Measurements from ENCODE around the gene CNTFR. TPM values are rescaled to one million over a fixed set of nuclear protein-coding genes. Genes with fewer than 3 reads are reported as not detected.

The CNTFR gene
- total and polyA plus RNA-seq, 10 donors, result 2.8 to 46.8 (median 15.9) TPM

DNA sequence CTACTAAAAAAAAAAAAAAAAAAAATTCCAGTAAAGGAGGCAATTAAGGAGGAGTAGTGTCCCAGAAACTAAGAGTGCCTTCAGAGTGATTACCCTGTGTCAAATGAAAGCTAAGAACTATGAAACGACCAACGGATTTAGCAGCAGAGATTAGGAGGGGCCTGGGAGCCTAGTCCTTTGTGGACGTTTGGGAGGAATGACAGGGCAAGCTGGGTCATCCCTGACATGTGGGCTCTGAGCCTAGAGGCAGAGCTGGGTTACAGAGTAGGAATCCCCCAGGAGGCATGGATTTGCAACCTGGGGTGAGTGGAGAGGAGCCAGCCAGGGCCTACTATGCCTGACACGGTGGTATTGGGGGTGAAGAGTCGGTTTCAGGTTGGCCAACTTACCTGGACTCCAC, 43.6 kb upstream of the CNTFR start:
- 66 to 81% (median 71%) methylated on average over 5 of the region's 5 CpGs for WGBS, 5 donors
- Histone ChIP-seq H3K36me3 (peaks cover 0 to 13% (median 3%) of the 10 kb centered on the region in 6 donors), H3K4me1 (peaks cover 0 to 58% (median 43%) of the 10 kb centered on the region in 6 donors), H3K27me3 (replicated peaks in 1 of 7) (peaks cover 2 to 29% (median 21%) of the 10 kb centered on the region in 7 donors), H3K9me3 (no peaks in the 10 kb centered on the region), H3K27ac (no peak overlapping the region), H3K4me3 (no peak overlapping the region)
- no peak for DNase-seq
- intact Hi-C loops (cut with DNase I; ENCODE audit: low total_unique reads), result no loop called here
- TF ChIP-seq POLR2AphosphoS5 (IDR thresholded peaks at IDR 0.05), result no peak
- TF ChIP-seq, protein P1, sequence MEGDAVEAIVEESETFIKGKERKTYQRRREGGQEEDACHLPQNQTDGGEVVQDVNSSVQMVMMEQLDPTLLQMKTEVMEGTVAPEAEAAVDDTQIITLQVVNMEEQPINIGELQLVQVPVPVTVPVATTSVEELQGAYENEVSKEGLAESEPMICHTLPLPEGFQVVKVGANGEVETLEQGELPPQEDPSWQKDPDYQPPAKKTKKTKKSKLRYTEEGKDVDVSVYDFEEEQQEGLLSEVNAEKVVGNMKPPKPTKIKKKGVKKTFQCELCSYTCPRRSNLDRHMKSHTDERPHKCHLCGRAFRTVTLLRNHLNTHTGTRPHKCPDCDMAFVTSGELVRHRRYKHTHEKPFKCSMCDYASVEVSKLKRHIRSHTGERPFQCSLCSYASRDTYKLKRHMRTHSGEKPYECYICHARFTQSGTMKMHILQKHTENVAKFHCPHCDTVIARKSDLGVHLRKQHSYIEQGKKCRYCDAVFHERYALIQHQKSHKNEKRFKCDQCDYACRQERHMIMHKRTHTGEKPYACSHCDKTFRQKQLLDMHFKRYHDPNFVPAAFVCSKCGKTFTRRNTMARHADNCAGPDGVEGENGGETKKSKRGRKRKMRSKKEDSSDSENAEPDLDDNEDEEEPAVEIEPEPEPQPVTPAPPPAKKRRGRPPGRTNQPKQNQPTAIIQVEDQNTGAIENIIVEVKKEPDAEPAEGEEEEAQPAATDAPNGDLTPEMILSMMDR (IDR thresholded peaks at IDR 0.05 in 8 of 11, conservative IDR thresholded peaks at IDR 0.05 in 3 of 11), result no peak
- no peak for TF ChIP-seq POLR2A (IDR thresholded peaks at IDR 0.05)

DNA sequence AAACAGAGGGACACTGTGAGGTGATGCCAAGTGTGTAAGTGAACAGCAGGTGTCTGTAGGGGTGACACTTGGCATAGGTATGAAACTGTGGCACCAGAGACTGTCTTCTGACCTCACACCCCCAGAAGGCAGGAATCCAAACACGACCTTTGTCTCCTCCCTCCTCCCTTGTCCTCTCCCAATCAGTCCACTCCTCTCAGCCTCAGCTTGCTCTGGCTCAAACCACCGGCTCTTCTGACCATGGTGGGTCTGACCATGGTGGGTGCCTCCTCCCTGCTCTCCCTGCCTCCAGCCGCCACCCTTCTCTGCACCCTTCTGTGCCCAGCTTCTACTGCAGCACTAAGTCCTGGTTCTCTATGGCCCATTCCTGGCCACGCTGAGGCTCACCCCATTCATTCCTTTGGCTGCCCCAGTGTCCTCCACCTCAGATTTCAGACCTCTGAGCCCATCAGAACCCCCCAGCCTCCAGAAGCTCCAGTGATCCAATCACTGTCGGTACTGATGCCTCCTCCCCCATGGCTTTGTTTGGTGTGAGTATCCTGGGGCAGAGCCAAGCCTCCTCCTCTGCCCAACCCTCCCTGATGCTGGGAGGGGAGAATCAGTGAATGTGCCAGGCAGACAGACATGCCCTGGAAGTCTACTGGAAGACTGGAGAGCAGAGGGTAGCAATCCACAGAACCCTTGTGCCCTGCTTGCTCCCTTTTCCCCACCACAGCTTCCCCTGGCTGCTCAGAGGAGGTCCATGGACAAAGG, 41.1 kb upstream of the CNTFR start:
- 35 to 58% (median 53%) methylated on average over 5 of the region's 5 CpGs for WGBS, 5 donors
- intact Hi-C loops (cut with DNase I; ENCODE audit: low total_unique reads), result no loop called here
- Histone ChIP-seq H3K27ac (no peak overlapping the region), H3K27me3 (replicated peaks in 1 of 7) (peaks cover 7 to 55% (median 47%) of the 10 kb centered on the region in 7 donors), H3K36me3 (peaks cover 0 to 10% (median 3%) of the 10 kb centered on the region in 6 donors), H3K4me1 (peaks cover 0 to 38% (median 23%) of the 10 kb centered on the region in 6 donors), H3K4me3 (no peak overlapping the region), H3K9me3 (no peaks in the 10 kb centered on the region)
- TF ChIP-seq POLR2AphosphoS5 (IDR thresholded peaks at IDR 0.05), result no peak
- TF ChIP-seq POLR2A (IDR thresholded peaks at IDR 0.05), result no peak
- TF ChIP-seq, protein P1 (IDR thresholded peaks at IDR 0.05 in 8 of 11, conservative IDR thresholded peaks at IDR 0.05 in 3 of 11), result no peak
- no peak for DNase-seq

DNA sequence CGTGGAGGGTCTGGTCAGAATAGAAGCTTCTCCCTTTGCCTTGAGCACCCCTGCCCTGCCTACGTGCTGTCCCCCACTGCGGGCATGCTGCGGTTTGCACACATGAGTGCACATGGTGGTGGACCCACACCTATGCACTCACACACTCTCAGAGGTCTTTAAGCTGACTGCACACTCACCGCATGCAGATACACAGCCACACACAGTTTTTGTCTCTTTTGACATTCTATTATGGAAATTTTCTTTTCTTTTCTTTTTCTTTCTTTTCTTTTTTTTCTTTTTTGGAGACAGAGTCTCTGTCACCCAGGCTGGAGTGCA, 39.9 kb upstream of the CNTFR start:
- no peak for DNase-seq
- Histone ChIP-seq H3K27me3 (replicated peaks in 1 of 7) (peaks cover 10 to 66% (median 58%) of the 10 kb centered on the region in 7 donors), H3K4me1 (peaks cover 0 to 37% (median 22%) of the 10 kb centered on the region in 6 donors), H3K4me3 (peak overlapping the region in 5 of 8 donors; percentile 26 to 64 (median 44)), H3K36me3 (no peaks in the 10 kb centered on the region), H3K27ac (no peak overlapping the region), H3K9me3 (no peaks in the 10 kb centered on the region)
- intact Hi-C loops (cut with DNase I; ENCODE audit: low total_unique reads), result no loop called here
- WGBS, 5 donors, result 25 to 36% (median 30%) methylated on average over 5 of the region's 5 CpGs
- TF ChIP-seq POLR2AphosphoS5 (IDR thresholded peaks at IDR 0.05) (no peak), POLR2A (IDR thresholded peaks at IDR 0.05) (no peak)
- TF ChIP-seq, protein P1 (IDR thresholded peaks at IDR 0.05 in 8 of 11, conservative IDR thresholded peaks at IDR 0.05 in 3 of 11), result no peak

DNA sequence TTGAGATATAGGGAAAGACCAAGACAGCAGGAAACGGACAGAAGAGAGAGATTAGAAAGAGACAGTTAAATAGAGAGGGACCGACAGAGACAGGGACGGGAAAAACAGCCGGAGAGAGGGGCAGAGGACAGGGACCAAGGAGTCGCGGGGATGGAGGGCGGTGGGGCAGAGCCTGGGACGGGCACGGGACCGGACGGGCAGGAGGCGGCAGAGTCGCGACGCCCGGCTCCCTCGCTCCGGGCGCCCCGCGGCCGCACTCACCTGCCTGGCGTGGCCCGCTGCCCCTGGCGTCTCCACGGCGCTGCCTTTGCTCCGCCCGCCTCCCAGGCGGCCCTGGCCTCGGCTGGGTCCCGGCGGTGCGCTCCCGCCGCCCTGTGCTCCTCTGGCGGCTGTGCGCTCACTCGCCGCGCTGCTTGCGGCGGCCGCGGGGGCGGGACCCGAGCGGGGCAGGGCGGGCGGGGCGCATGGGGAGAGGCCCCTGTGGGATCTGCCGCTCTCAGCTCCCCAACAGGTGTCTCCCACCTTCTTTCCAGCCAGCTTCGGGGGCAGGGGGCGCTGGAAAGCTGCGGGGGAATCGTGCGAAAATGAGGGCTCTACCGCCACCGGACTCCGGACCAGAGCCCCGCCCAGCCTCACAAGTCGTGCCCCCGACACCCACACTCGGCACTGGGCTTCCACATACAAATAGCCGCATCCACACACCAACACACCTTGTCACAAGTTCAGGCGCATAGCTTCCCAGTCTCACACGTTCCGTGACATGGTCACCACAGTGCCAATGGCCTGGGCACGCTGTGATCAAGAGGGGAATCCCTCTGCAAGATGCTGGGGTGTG, 39.3 kb upstream of the CNTFR start, which contains the start of gene ARID3C:
Gene ARID3C, minus strand, starts transcription at position 411 of the 835 bp plus-strand sequence. CDS start 1,052 bp downstream, outside the sequence.
- TF ChIP-seq POLR2AphosphoS5 (IDR thresholded peaks at IDR 0.05) (no peak), POLR2A (IDR thresholded peaks at IDR 0.05) (no peak)
- TF ChIP-seq, protein P1 (IDR thresholded peaks at IDR 0.05 in 8 of 11, conservative IDR thresholded peaks at IDR 0.05 in 3 of 11), result no peak
- Histone ChIP-seq H3K4me3 (peak within 1 kb of the TSS; percentile 5 to 64 (median 40)), H3K27me3 (replicated peaks in 1 of 7) (peaks cover 10 to 72% (median 64%) of the 10 kb centered on the region in 7 donors), H3K9me3 (no peaks in the 10 kb centered on the region), H3K27ac (no peak within 1 kb of the TSS), H3K36me3 (no peaks in the 10 kb centered on the region), H3K4me1 (peaks cover 0 to 37% (median 25%) of the 10 kb centered on the region in 6 donors)
- intact Hi-C loops (cut with DNase I; ENCODE audit: low total_unique reads), result no loop called here
- WGBS, 5 donors, result 0 to 3% (median 1%) methylated on average over 31 to 69 of the region's 69 CpGs
- no peak for DNase-seq
